Smooth muscle cell (in vitro differentiated cells): ENCODE data around the gene GRAMD1A. TPM values are rescaled to one million over a fixed set of nuclear protein-coding genes. Genes with fewer than 3 reads are reported as not detected.

ENCODE experiments used
- DNase-seq: peaks from one replicate; lab custom pipeline; 2025; ENCODE audit not compliant: unreplicated experiment; lab: John Stamatoyannopoulos, UW
- H2AFZ ChIP-seq: fragments of 200-600 bp; sonication (generic); 2 replicates; pipeline ENCODE4 v1.6.0; 2016; ENCODE audit warnings: antibody characterized with exemption, low read depth, mild to moderate bottlenecking
- H3F3A ChIP-seq: fragments of 200-600 bp; sonication (generic); 2 replicates; pipeline ENCODE4 v1.6.0; 2017; ENCODE audit warnings: antibody characterized with exemption, low read depth
- H3K27ac ChIP-seq: fragments of 200-600 bp; sonication (generic); 2 replicates; pipeline ENCODE4 v1.5.1; 2016; ENCODE audit warnings: low read depth, mild to moderate bottlenecking
- H3K27me3 ChIP-seq: fragments of 200-600 bp; sonication (generic); 2 replicates; pipeline ENCODE4 v1.6.1; 2016; ENCODE audit warnings: low read depth, mild to moderate bottlenecking
- H3K36me3 ChIP-seq: fragments of 200-600 bp; sonication (generic); 2 replicates; pipeline ENCODE4 v1.5.1; 2016; ENCODE audit warnings: low read depth
- H3K4me1 ChIP-seq: fragments of 200-600 bp; sonication (generic); 2 replicates; pipeline ENCODE4 v1.5.1; 2016; ENCODE audit warnings: low read depth
- H3K4me2 ChIP-seq: fragments of 200-600 bp; sonication (generic); 2 replicates; pipeline ENCODE4 v1.6.0; 2016; ENCODE audit warnings: mild to moderate bottlenecking
- H3K4me3 ChIP-seq: fragments of 200-600 bp; sonication (generic); 2 replicates; pipeline ENCODE4 v1.5.1; 2016; ENCODE audit warnings: mild to moderate bottlenecking
- H3K79me2 ChIP-seq: fragments of 200-600 bp; sonication (generic); 2 replicates; pipeline ENCODE4 v1.6.0; 2016; ENCODE audit warnings: low read depth, mild to moderate bottlenecking
- H3K9ac ChIP-seq: fragments of 200-600 bp; sonication (generic); 2 replicates; pipeline ENCODE4 v1.6.0; 2016; ENCODE audit warnings: low read depth
- H3K9me3 ChIP-seq: fragments of 200-600 bp; sonication (generic); replicated peaks from 2 replicates; pipeline ENCODE4 v1.5.1; 2016; ENCODE audit warnings: low read depth
- H4K20me1 ChIP-seq: fragments of 200-600 bp; sonication (generic); 2 replicates; pipeline ENCODE4 v1.6.0; 2016; ENCODE audit warnings: low read depth
- WGBS: methylation state at CpG from one replicate; pipeline ENCODE4 v1.1.7; 2016; ENCODE audit warnings: low lambda C conversion rate; 5-methylcytosine and 5-hydroxymethylcytosine counted together
- polyA plus RNA-seq: library from polyadenylated mRNA; unstranded; fragments of >200 nt; fragmentation: Nextera tagmentation; extraction: Ambion mirVana; gene quantifications from 2 replicates; pipeline ENCODE4 v1.2.1, GENCODE V29; 2016
- total RNA-seq: library from RNA; depleted of rRNA; stranded (reverse); fragments of >200 nt; gene quantifications from 2 replicates; pipeline ENCODE4 v1.2.3, GENCODE V29; 2014
- TF ChIP-seq, protein P1 (sequence below): fragments of 200-600 bp; sonication (generic); IDR thresholded peaks from 2 replicates; pipeline ENCODE4 v1.5.1; 2017; ENCODE audit warnings: borderline replicate concordance, mild to moderate bottlenecking, antibody characterized with exemption; ENCODE audit not compliant: insufficient read depth, poor library complexity, severe bottlenecking

GRAMD1A gene
- total and polyA plus RNA-seq, 2 experiments from 2014 or later: 27.6 to 59.6 TPM

- H3K9ac ChIP-seq: no peak overlapping the region
- no peak overlapping the region for H3K4me3 ChIP-seq
- no peak for DNase-seq
- no peak overlapping the region for H3K4me2 ChIP-seq
- H2AFZ ChIP-seq: no peak overlapping the region
- no peak overlapping the region for H3K27ac ChIP-seq
- H3K36me3 ChIP-seq: no peaks in the 10 kb centered on the region
- no peaks in the 10 kb centered on the region for H3K4me1 ChIP-seq
- H3K27me3 ChIP-seq: no peaks in the 10 kb centered on the region
- H3K9me3 ChIP-seq: no peaks in the 10 kb centered on the region
- H3F3A ChIP-seq: no peaks in the 10 kb centered on the region
- H3K79me2 ChIP-seq: no peaks in the 10 kb centered on the region
- TF ChIP-seq, protein P1, sequence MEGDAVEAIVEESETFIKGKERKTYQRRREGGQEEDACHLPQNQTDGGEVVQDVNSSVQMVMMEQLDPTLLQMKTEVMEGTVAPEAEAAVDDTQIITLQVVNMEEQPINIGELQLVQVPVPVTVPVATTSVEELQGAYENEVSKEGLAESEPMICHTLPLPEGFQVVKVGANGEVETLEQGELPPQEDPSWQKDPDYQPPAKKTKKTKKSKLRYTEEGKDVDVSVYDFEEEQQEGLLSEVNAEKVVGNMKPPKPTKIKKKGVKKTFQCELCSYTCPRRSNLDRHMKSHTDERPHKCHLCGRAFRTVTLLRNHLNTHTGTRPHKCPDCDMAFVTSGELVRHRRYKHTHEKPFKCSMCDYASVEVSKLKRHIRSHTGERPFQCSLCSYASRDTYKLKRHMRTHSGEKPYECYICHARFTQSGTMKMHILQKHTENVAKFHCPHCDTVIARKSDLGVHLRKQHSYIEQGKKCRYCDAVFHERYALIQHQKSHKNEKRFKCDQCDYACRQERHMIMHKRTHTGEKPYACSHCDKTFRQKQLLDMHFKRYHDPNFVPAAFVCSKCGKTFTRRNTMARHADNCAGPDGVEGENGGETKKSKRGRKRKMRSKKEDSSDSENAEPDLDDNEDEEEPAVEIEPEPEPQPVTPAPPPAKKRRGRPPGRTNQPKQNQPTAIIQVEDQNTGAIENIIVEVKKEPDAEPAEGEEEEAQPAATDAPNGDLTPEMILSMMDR: no peak
- no peaks in the 10 kb centered on the region for H4K20me1 ChIP-seq
- 89% methylated on average over 7 of the region's 7 CpGs for WGBS
Observed at GRCh38 chr19:34972163-34972705, 27.9 kb upstream of the GRAMD1A start.

- WGBS: 76% methylated on average over 5 of the region's 5 CpGs
- DNase-seq: no peak
Observed at GRCh38 chr19:34974646-34975045, 25.5 kb upstream of the GRAMD1A start.

DNA sequence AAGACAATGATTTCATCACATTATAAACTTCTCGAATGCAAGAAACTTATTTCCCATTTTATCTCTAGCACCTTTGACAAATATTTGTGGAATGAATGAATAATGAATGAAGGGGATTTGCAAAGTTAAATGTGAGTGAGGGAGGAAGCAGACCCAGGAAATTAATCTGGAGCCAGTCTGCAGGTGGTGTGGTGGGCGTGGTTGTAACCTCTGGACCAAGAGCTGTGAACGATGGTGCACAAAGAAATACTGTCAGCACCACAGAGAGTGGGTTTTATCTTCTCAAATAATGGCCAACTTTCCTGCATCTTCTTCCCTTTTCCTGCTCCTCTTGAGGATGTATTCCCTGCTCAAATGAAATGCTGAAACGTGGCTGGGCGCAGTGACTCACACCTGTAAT, 25.1 kb upstream of the GRAMD1A start:
- Histone ChIP-seq H3K9ac (no peak overlapping the region), H3K4me3 (no peak overlapping the region), H3K79me2 (no peaks in the 10 kb centered on the region), H3K4me1 (no peaks in the 10 kb centered on the region), H3K4me2 (no peak overlapping the region), H3F3A (no peaks in the 10 kb centered on the region), H4K20me1 (no peaks in the 10 kb centered on the region), H3K27ac (no peak overlapping the region), H3K36me3 (no peaks in the 10 kb centered on the region), H3K27me3 (no peaks in the 10 kb centered on the region), H3K9me3 (no peaks in the 10 kb centered on the region), H2AFZ (no peak overlapping the region)
- TF ChIP-seq, protein P1: no peak
- no peak for DNase-seq
- WGBS: 73% methylated on average over 5 of the region's 5 CpGs

More at GRCh38 chr19:34974646-34975045, 25.5 kb upstream of the GRAMD1A start:
- H3K4me1 ChIP-seq: no peaks in the 10 kb centered on the region
- no peaks in the 10 kb centered on the region for H3F3A ChIP-seq
- no peaks in the 10 kb centered on the region for H3K9me3 ChIP-seq
- H3K79me2 ChIP-seq: no peaks in the 10 kb centered on the region
- H3K4me2 ChIP-seq: no peak overlapping the region
- H3K27ac ChIP-seq: no peak overlapping the region
- H4K20me1 ChIP-seq: no peaks in the 10 kb centered on the region
- H3K9ac ChIP-seq: no peak overlapping the region
- H3K36me3 ChIP-seq: no peaks in the 10 kb centered on the region
- H3K4me3 ChIP-seq: no peak overlapping the region
- no peak overlapping the region for H2AFZ ChIP-seq
- TF ChIP-seq, protein P1: no peak
- H3K27me3 ChIP-seq: no peaks in the 10 kb centered on the region

- Histone ChIP-seq H3K4me1 (no peaks in the 10 kb centered on the region), H3K27me3 (no peaks in the 10 kb centered on the region), H3K4me3 (no peak overlapping the region), H2AFZ (no peak overlapping the region), H3K9ac (no peak overlapping the region), H3K9me3 (no peaks in the 10 kb centered on the region), H3F3A (no peaks in the 10 kb centered on the region), H3K36me3 (no peaks in the 10 kb centered on the region), H4K20me1 (no peaks in the 10 kb centered on the region), H3K27ac (no peak overlapping the region), H3K79me2 (no peaks in the 10 kb centered on the region), H3K4me2 (no peak overlapping the region)
- DNase-seq: no peak
- TF ChIP-seq, protein P1: no peak
- WGBS: 87% methylated on average over 3 of the region's 3 CpGs
Observed at GRCh38 chr19:34976611-34977010, 23.5 kb upstream of the GRAMD1A start.
